Lower lobe of right lung (tissue), 2 donors: Measurements from ENCODE around the gene XRN1. TPM values are rescaled to one million over a fixed set of nuclear protein-coding genes. Genes with fewer than 3 reads are reported as not detected.
A peak's percentile ranks its signal among the peaks of the same experiment; 100 is the strongest.

Experiments
- ATAC-seq, 2 donors: fragments of 200-7000 bp; cut with Tn5 transposase; one replicate each; pipeline ENCODE4 v1.9.1; 2020 to 2022; ENCODE audit warnings: mild to moderate bottlenecking in 2 of 2, moderate library complexity in 2 of 2
- DNase-seq: peaks from one replicate; pipeline ENCODE4 v3.0.0-alpha.2; 2020
- H3K27ac ChIP-seq: fragments of 200-600 bp; one replicate; pipeline ENCODE4 v1.8.0; 2022
- H3K27me3 ChIP-seq: fragments of 200-600 bp; one replicate; pipeline ENCODE4 v1.8.0; 2022; ENCODE audit warnings: low read depth
- H3K36me3 ChIP-seq: fragments of 200-600 bp; one replicate; pipeline ENCODE4 v1.8.0; 2022; ENCODE audit warnings: mild to moderate bottlenecking
- H3K4me1 ChIP-seq: fragments of 200-600 bp; one replicate; pipeline ENCODE4 v1.8.0; 2022
- H3K4me3 ChIP-seq: fragments of 200-600 bp; one replicate; pipeline ENCODE4 v1.8.0; 2022; ENCODE audit warnings: mild to moderate bottlenecking
- H3K9me3 ChIP-seq: fragments of 200-600 bp; one replicate; pipeline ENCODE4 v1.8.0; 2022
- CTCF ChIP-seq: fragments of 200-600 bp; IDR thresholded peaks from one replicate; pipeline ENCODE4 v1.8.0; 2022; ENCODE audit warnings: antibody characterized with exemption, mild to moderate bottlenecking
- intact Hi-C: fragments of 100-400 bp; cut with DNase I; formaldehyde crosslinking; loops from one replicate; pipeline ENCODE4 v1.11.0; 2022
- total RNA-seq: library from RNA; stranded (reverse); fragmentation: NEBNext Ultra II Directional; extraction: Animal tissue kit (Norgen Biotek cat#: 25700); gene quantifications from one replicate; pipeline ENCODE4 v1.2.1, GENCODE V29; 2021
- donor health status: DM: no; HTN: yes; CAD: no; lungs with severe emphysema.

The XRN1 gene
- total RNA-seq, 1 donor from 2014 or later: 58.5 TPM

GRCh38 chr3:142460689-142461088 is 12.9 kb upstream of the XRN1 start:
- no peaks in the 10 kb centered on the region for H3K9me3 ChIP-seq
- H3K4me3 ChIP-seq: no peak overlapping the region
- intact Hi-C loops: no loop called here
- peaks cover 43% of the 10 kb centered on the region for H3K36me3 ChIP-seq
- H3K27ac ChIP-seq: no peak overlapping the region
- no peak for DNase-seq
- ATAC-seq: no peak
- TF ChIP-seq CTCF: no peak
- H3K4me1 ChIP-seq: no peaks in the 10 kb centered on the region
- H3K27me3 ChIP-seq: no peaks in the 10 kb centered on the region

- no peak for ATAC-seq
- Histone ChIP-seq H3K27me3 (no peaks in the 10 kb centered on the region), H3K9me3 (no peaks in the 10 kb centered on the region), H3K4me3 (no peak overlapping the region), H3K4me1 (no peaks in the 10 kb centered on the region), H3K27ac (no peak overlapping the region), H3K36me3 (peaks cover 41% of the 10 kb centered on the region)
- no peak for TF ChIP-seq CTCF
- intact Hi-C loops: no loop called here
- DNase-seq: no peak
These were observed 12.1 kb upstream of the XRN1 start for GRCh38 chr3:142459929-142460328.

- no peak overlapping the region for H3K4me3 ChIP-seq
- H3K27me3 ChIP-seq: no peaks in the 10 kb centered on the region
- intact Hi-C loops: no loop called here
- peaks cover 32% of the 10 kb centered on the region for H3K36me3 ChIP-seq
- ATAC-seq: no peak
- no peak overlapping the region for H3K27ac ChIP-seq
- H3K4me1 ChIP-seq: no peaks in the 10 kb centered on the region
- no peak for DNase-seq
- TF ChIP-seq CTCF: no peak
- no peaks in the 10 kb centered on the region for H3K9me3 ChIP-seq
These were observed 11.3 kb upstream of the XRN1 start for GRCh38 chr3:142459096-142459495.

- no peaks in the 10 kb centered on the region for H3K9me3 ChIP-seq
- no peak overlapping the region for H3K27ac ChIP-seq
These were observed 3.0 kb upstream of the XRN1 start for GRCh38 chr3:142450881-142451280.

GRCh38 chr3:142450189-142450588 is 2.4 kb upstream of the XRN1 start:
- no peak overlapping the region for H3K4me3 ChIP-seq
- no peak for DNase-seq
- TF ChIP-seq CTCF: no peak
- intact Hi-C loops: no loop called here
- peaks cover 20% of the 10 kb centered on the region for H3K36me3 ChIP-seq
- H3K9me3 ChIP-seq: no peaks in the 10 kb centered on the region
- no peak overlapping the region for H3K27ac ChIP-seq
- ATAC-seq: no peak
- H3K27me3 ChIP-seq: no peaks in the 10 kb centered on the region
- H3K4me1 ChIP-seq: peaks cover 22% of the 10 kb centered on the region

More at GRCh38 chr3:142450881-142451280, 3.0 kb upstream of the XRN1 start:
- DNase-seq: no peak
- no peak for ATAC-seq
- intact Hi-C loops: no loop called here
- H3K36me3 ChIP-seq: peaks cover 20% of the 10 kb centered on the region
- no peak for TF ChIP-seq CTCF
- H3K4me3 ChIP-seq: no peak overlapping the region
- H3K4me1 ChIP-seq: peaks cover 15% of the 10 kb centered on the region
- no peaks in the 10 kb centered on the region for H3K27me3 ChIP-seq

- Histone ChIP-seq H3K36me3 (peaks cover 13% of the 10 kb centered on the region), H3K9me3 (no peaks in the 10 kb centered on the region), H3K27me3 (no peaks in the 10 kb centered on the region), H3K4me1 (peaks cover 31% of the 10 kb centered on the region), H3K27ac (peak overlapping the region; percentile 99), H3K4me3 (peak overlapping the region; percentile 90)
- peak; percentile 61 for DNase-seq
- intact Hi-C loops: no loop called here
- ATAC-seq: peak; percentile 59 to 65
- no peak for TF ChIP-seq CTCF
These were observed 461 bp downstream of the XRN1 start for GRCh38 chr3:142447301-142447851.
